Panc1 (cell line): ENCODE data around the gene ADGRG3. TPM values are rescaled to one million over a fixed set of nuclear protein-coding genes. Genes with fewer than 3 reads are reported as not detected.

Experiments
- ATAC-seq: fragments of 200-7000 bp; cut with Tn5 transposase; 2 replicates; pipeline ENCODE4 v1.9.1; 2020; ENCODE audit warnings: mild to moderate bottlenecking, moderate library complexity
- BruUV-seq: library from RNA; stranded (reverse); fragments of 400-500 nt; replicated peaks from 2 replicates; lab custom pipeline; 2021; lab: Mats Ljungman, UMichigan
- CTCF ChIA-PET: fragments of 300-600 bp; sonication (Branson Sonifier 250); formaldehyde crosslinking; loops from one replicate; lab custom pipeline; 2022; ENCODE audit warnings: antibody characterized with exemption; lab: Charles Lee
- POLR2A ChIA-PET: fragments of 300-600 bp; sonication (Branson Sonifier 250); formaldehyde crosslinking; loops from one replicate; lab custom pipeline; 2022; ENCODE audit warnings: antibody characterized with exemption; lab: Charles Lee
- DNase-seq: peaks from one replicate; pipeline ENCODE4 v3.0.0-alpha.2; 2010; ENCODE audit warnings: low read depth, low spot score
- H3K27ac ChIP-seq: 2 replicates; pipeline ENCODE4 v1.5.1; 2011; ENCODE audit warnings: mild to moderate bottlenecking, low read length, inconsistent platforms
- H3K27me3 ChIP-seq: fragments of 200-500 bp; sonication (Bioruptor generic); 2 replicates; pipeline ENCODE4 v1.6.0; 2014; ENCODE audit warnings: low read length, inconsistent platforms; ENCODE audit not compliant: control insufficient read depth, insufficient read depth
- H3K36me3 ChIP-seq: fragments of 200-500 bp; sonication (Bioruptor generic); 2 replicates; pipeline ENCODE4 v1.5.1; 2014; ENCODE audit warnings: inconsistent platforms, mild to moderate bottlenecking, low read length, moderate library complexity; ENCODE audit not compliant: control insufficient read depth, insufficient read depth
- H3K4me1 ChIP-seq: 2 replicates; pipeline ENCODE4 v1.5.1; 2011; ENCODE audit warnings: inconsistent platforms, mild to moderate bottlenecking, low read length, moderate library complexity; ENCODE audit not compliant: control insufficient read depth, insufficient read depth
- H3K4me3 ChIP-seq, 2 experiments: 2 replicates each; pipeline ENCODE4 v1.5.1; 2011 to 2012; ENCODE audit warnings: low read depth in 2 of 2, low read length in 2 of 2, mild to moderate bottlenecking in 2 of 2, inconsistent platforms in 1 of 2, moderate library complexity in 1 of 2
- H3K9me3 ChIP-seq: fragments of 200-500 bp; sonication (Bioruptor generic); 2 replicates; pipeline ENCODE4 v1.5.1; 2014; ENCODE audit warnings: low read depth, mild to moderate bottlenecking, inconsistent platforms, low read length, moderate library complexity; ENCODE audit not compliant: control insufficient read depth, insufficient read depth
- CTCF ChIP-seq: fragments of 450-650 bp; IDR thresholded peaks from 2 replicates; pipeline ENCODE4 v1.5.1; 2017; ENCODE audit warnings: mild to moderate bottlenecking
- POLR2AphosphoS5 ChIP-seq: IDR thresholded peaks from 2 replicates; pipeline ENCODE4 v1.6.1; 2012; ENCODE audit warnings: mild to moderate bottlenecking, low read depth, low read length, moderate library complexity
- REST ChIP-seq, 2 experiments: IDR thresholded peaks; 2 replicates each; pipeline ENCODE4 v1.6.1; 2011 to 2012; ENCODE audit warnings: low read depth in 2 of 2, control low read depth in 1 of 2, low read length in 1 of 2, mild to moderate bottlenecking in 1 of 2, moderate library complexity in 1 of 2; ENCODE audit not compliant: insufficient read depth in 1 of 2
- SIN3A ChIP-seq: IDR thresholded peaks from 2 replicates; pipeline ENCODE4 v1.6.1; 2012; ENCODE audit warnings: low read depth, mild to moderate bottlenecking, low read length, moderate library complexity, borderline replicate concordance; ENCODE audit not compliant: insufficient read depth
- TCF7L2 ChIP-seq: IDR thresholded peaks from 2 replicates; pipeline ENCODE4 v1.6.1; 2011; ENCODE audit warnings: mild to moderate bottlenecking, low read depth, low read length, inconsistent platforms
- in situ Hi-C: cut with HindIII; loops from 2 replicates; pipeline ENCODE4 v1.10.0; 2016; ENCODE audit warnings: low sequenced_read_pairs, low pct_unique_long_range_greater_than_20kb
- intact Hi-C: fragments of 100-400 bp; cut with micrococcal nuclease; formaldehyde crosslinking; loops from one replicate; pipeline ENCODE4 v1.10.0; 2022; ENCODE audit not compliant: unreplicated experiment
- total RNA-seq: library from RNA; stranded (reverse); gene quantifications from one replicate; pipeline ENCODE4 v1.2.1, GENCODE V29; 2021; ENCODE audit not compliant: unreplicated experiment

Gene ADGRG3
- total RNA-seq, 1 experiment from 2014 or later: not detected

GRCh38 chr16:57679016-57679415 lies 10.9 kb downstream of the ADGRG3 start:
- TF ChIP-seq POLR2AphosphoS5 (no peak), SIN3A (no peak), REST (IDR thresholded peaks at IDR 0.05; ENCODE audit: insufficient read depth in 1 of 2, low read depth in 2 of 2, low read length in 1 of 2) (no peak), CTCF (no peak), TCF7L2 (no peak)
- CTCF ChIA-PET: no interaction called here
- H3K4me1 ChIP-seq: peaks cover 8% of the 10 kb centered on the region
- in situ Hi-C loops: no loop called here
- no TSS peak for BruUV-seq
- DNase-seq: no peak
- no peaks in the 10 kb centered on the region for H3K27me3 ChIP-seq
- H3K27ac ChIP-seq: no peak overlapping the region
- H3K9me3 ChIP-seq: no peaks in the 10 kb centered on the region
- H3K4me3 ChIP-seq: no peak overlapping the region
- no peaks in the 10 kb centered on the region for H3K36me3 ChIP-seq
- POLR2A ChIA-PET: no interaction called here
- no peak for ATAC-seq
- intact Hi-C loops: no loop called here

GRCh38 chr16:57679767-57680482 lies 11.8 kb downstream of the ADGRG3 start:
- Histone ChIP-seq H3K27ac (no peak overlapping the region), H3K27me3 (no peaks in the 10 kb centered on the region), H3K4me3 (no peak overlapping the region), H3K9me3 (no peaks in the 10 kb centered on the region), H3K4me1 (peaks cover 8% of the 10 kb centered on the region), H3K36me3 (no peaks in the 10 kb centered on the region)
- ChIA-PET POLR2A (no interaction called here), CTCF (interaction anchor here (0.7 kb wide), 1 partner anchor 32 kb away, joined by 4 read pairs; no protein-coding TSS in a partner anchor)
- BruUV-seq: no TSS peak
- no peak for TF ChIP-seq POLR2AphosphoS5
- TF ChIP-seq TCF7L2: no peak
- TF ChIP-seq CTCF: no peak
- TF ChIP-seq REST (IDR thresholded peaks at IDR 0.05; ENCODE audit: insufficient read depth in 1 of 2, low read depth in 2 of 2, low read length in 1 of 2): no peak
- no peak for TF ChIP-seq SIN3A
- DNase-seq (no peak), ATAC-seq (no peak)
- intact Hi-C loops (no loop called here), in situ Hi-C loops (no loop called here)
